ENCODE measurements around the gene ASTN2.

The ASTN2 gene

GRCh38 chr9:116480700-116481099 is 934.2 kb downstream of the ASTN2 start:
- H3K4me3 ChIP-seq (ENCODE audit: low read depth, low read length), result no peak overlapping the region
- no peak for DNase-seq (ENCODE audit: low read depth)
- no peak for TF ChIP-seq MYC (IDR thresholded peaks at IDR 0.05; ENCODE audit: low read depth, low read length)
- TF ChIP-seq POLR2A (IDR thresholded peaks at IDR 0.05; ENCODE audit: extremely low read depth, insufficient read length), result no peak
- TF ChIP-seq CTCF (IDR thresholded peaks at IDR 0.05; ENCODE audit: low read depth, low read length), result no peak

GRCh38 chr9:116479967-116480366 is 934.9 kb downstream of the ASTN2 start:
- no peak for DNase-seq (ENCODE audit: low read depth)
- TF ChIP-seq CTCF (IDR thresholded peaks at IDR 0.05; ENCODE audit: low read depth, low read length) (no peak), MYC (IDR thresholded peaks at IDR 0.05; ENCODE audit: low read depth, low read length) (no peak), MAX (IDR thresholded peaks at IDR 0.05; ENCODE audit: low read depth, low read length) (no peak), POLR2A (IDR thresholded peaks at IDR 0.05; ENCODE audit: extremely low read depth, insufficient read length) (no peak)
- no peak overlapping the region for H3K4me3 ChIP-seq (ENCODE audit: low read depth, low read length)

- no peak for DNase-seq (ENCODE audit: low read depth)
- H3K4me3 ChIP-seq (ENCODE audit: low read depth, low read length), result no peak overlapping the region
- TF ChIP-seq CTCF (IDR thresholded peaks at IDR 0.05; ENCODE audit: low read depth, low read length), result no peak
These were observed 935.8 kb downstream of the ASTN2 start for GRCh38 chr9:116479056-116479544.

- DNase-seq (ENCODE audit: low read depth), result no peak
- TF ChIP-seq MAX (IDR thresholded peaks at IDR 0.05; ENCODE audit: low read depth, low read length) (no peak), CTCF (IDR thresholded peaks at IDR 0.05; ENCODE audit: low read depth, low read length) (no peak), MYC (IDR thresholded peaks at IDR 0.05; ENCODE audit: low read depth, low read length) (no peak), POLR2A (IDR thresholded peaks at IDR 0.05; ENCODE audit: extremely low read depth, insufficient read length) (no peak)
- no peak overlapping the region for H3K4me3 ChIP-seq (ENCODE audit: low read depth, low read length)
These were observed 937.2 kb downstream of the ASTN2 start for GRCh38 chr9:116477584-116478141.

GRCh38 chr9:116476935-116477381 is 937.9 kb downstream of the ASTN2 start:
- no peak overlapping the region for H3K4me3 ChIP-seq (ENCODE audit: low read depth, low read length)
- TF ChIP-seq MAX (IDR thresholded peaks at IDR 0.05; ENCODE audit: low read depth, low read length) (no peak), MYC (IDR thresholded peaks at IDR 0.05; ENCODE audit: low read depth, low read length) (no peak), POLR2A (IDR thresholded peaks at IDR 0.05; ENCODE audit: extremely low read depth, insufficient read length) (no peak), CTCF (IDR thresholded peaks at IDR 0.05; ENCODE audit: low read depth, low read length) (no peak)
- DNase-seq (ENCODE audit: low read depth), result no peak

- TF ChIP-seq MAX (IDR thresholded peaks at IDR 0.05; ENCODE audit: low read depth, low read length) (no peak), POLR2A (IDR thresholded peaks at IDR 0.05; ENCODE audit: extremely low read depth, insufficient read length) (no peak), CTCF (IDR thresholded peaks at IDR 0.05; ENCODE audit: low read depth, low read length) (no peak), MYC (IDR thresholded peaks at IDR 0.05; ENCODE audit: low read depth, low read length) (no peak)
- H3K4me3 ChIP-seq (ENCODE audit: low read depth, low read length), result no peak overlapping the region
- DNase-seq (ENCODE audit: low read depth), result no peak
These were observed 938.9 kb downstream of the ASTN2 start for GRCh38 chr9:116476002-116476401.
